ENCODE measurements around the gene PPP6R2. TPM values are rescaled to one million over a fixed set of nuclear protein-coding genes. Genes with fewer than 3 reads are reported as not detected.

Gene PPP6R2
- total and polyA plus RNA-seq, 2 donors (not counting 3 experiments of a cell fraction or from before 2014, with no cell fraction given): 38.6 to 54.6 TPM

GRCh38 chr22:50464451-50464850 lies 121.3 kb downstream of the PPP6R2 start:
- intact Hi-C loops (cut with micrococcal nuclease): no loop called here
- BruUV-seq (replicated peaks): TSS peak; percentile 12
- CTCF ChIA-PET: no interaction called here
- Histone ChIP-seq H3K9me3 (replicated peaks; ENCODE audit: control insufficient read depth, insufficient read depth, low read length) (no peaks in the 10 kb centered on the region), H4K20me1 (replicated peaks; ENCODE audit: control insufficient read depth, extremely low read depth, insufficient read depth, low read length) (no peaks in the 10 kb centered on the region), H3K4me2 (ENCODE audit: insufficient read depth, low read length) (no peak overlapping the region), H2AFZ (ENCODE audit: low read depth, low read length) (no peak overlapping the region), H3K9ac (replicated peaks; ENCODE audit: extremely low read depth, insufficient read depth, low read length) (no peak overlapping the region), H3K4me1 (ENCODE audit: control insufficient read depth, extremely low read depth, insufficient read depth, low read length) (no peaks in the 10 kb centered on the region), H3K4me3 (replicated peaks in 1 of 3; ENCODE audit: insufficient read depth in 1 of 3, low read depth in 1 of 3, low read length in 3 of 3) (no peak overlapping the region), H3K27me3 (ENCODE audit: control insufficient read depth in 2 of 2, insufficient read depth in 2 of 2, low read length in 2 of 2) (no peaks in the 10 kb centered on the region), H3K36me3 (ENCODE audit: control insufficient read depth in 2 of 2, extremely low read depth in 1 of 2, insufficient read depth in 2 of 2, low read length in 2 of 2) (peaks cover 0 to 75% of the 10 kb centered on the region in 2 experiments), H3K27ac (ENCODE audit: insufficient read depth, low read depth, low read length) (no peak overlapping the region), H3K9me1 (replicated peaks; ENCODE audit: control insufficient read depth, extremely low read depth, insufficient read depth, low read length) (no peaks in the 10 kb centered on the region), H3K79me2 (ENCODE audit: control insufficient read depth, insufficient read depth, low read length) (peaks cover 17% of the 10 kb centered on the region)
- DNase-seq (ENCODE audit: low read depth, low spot score) (no peak), FAIRE-seq (no peak)
- POLR2A ChIA-PET: no interaction called here
- dilution Hi-C loops (cut with MboI; ENCODE audit: extremely low pct_ligation_motif_present, low sequenced_read_pairs): no loop called here
- TF ChIP-seq MAX (IDR thresholded peaks at IDR 0.05; ENCODE audit: insufficient read depth, insufficient read length): no peak
- no peak for TF ChIP-seq POLR2A (IDR thresholded peaks at IDR 0.05; ENCODE audit: low read depth, low read length)
- no peak for TF ChIP-seq CTCF (IDR thresholded peaks at IDR 0.05; ENCODE audit: extremely low read depth in 1 of 2, insufficient read depth in 1 of 2, low read depth in 1 of 2, low read length in 2 of 2)
- no peak for TF ChIP-seq MYC (IDR thresholded peaks at IDR 0.05; ENCODE audit: low read depth, low read length)
- no peak for TF ChIP-seq JUN (IDR thresholded peaks at IDR 0.05; ENCODE audit: borderline replicate concordance, insufficient read depth, insufficient read length, low read depth)
- no peak for TF ChIP-seq POLR2AphosphoS5 (IDR thresholded peaks at IDR 0.05; ENCODE audit: insufficient read depth, low read depth, low read length)
- TF ChIP-seq EZH2 (IDR thresholded peaks at IDR 0.05; ENCODE audit: borderline replicate concordance, low read depth, low read length, severe bottlenecking): no peak
- TF ChIP-seq GATA2 (IDR thresholded peaks at IDR 0.05; ENCODE audit: insufficient read depth, insufficient read length, low read depth, low read length): no peak
- TF ChIP-seq FOS (IDR thresholded peaks at IDR 0.05; ENCODE audit: borderline replicate concordance, insufficient read depth, low read length): no peak
